Sigmoid colon (tissue), 3 donors: ENCODE data around the gene SRSF4.

Source experiments
- CTCF ChIP-seq, 4 experiments: fragments of 450-650 bp in 3 of 4; fragments of 200-600 bp in 1 of 4; IDR thresholded peaks; one replicate each; pipeline ENCODE4 v1.5.1; 2016 to 2019; ENCODE audit warnings: antibody characterized with exemption in 4 of 4, mild to moderate bottlenecking in 3 of 4, moderate library complexity in 2 of 4
- POLR2A ChIP-seq, 2 donors: fragments of 450-650 bp; IDR thresholded peaks; one replicate each; pipeline ENCODE4 v1.6.1; 2016; ENCODE audit warnings: antibody characterized with exemption in 2 of 2, mild to moderate bottlenecking in 2 of 2, moderate library complexity in 2 of 2

GRCh38 chr1:29195881-29196291, 14.2 kb upstream of the SRSF4 start:
- TF ChIP-seq POLR2A (IDR thresholded peaks at IDR 0.05) (no peak), CTCF (IDR thresholded peaks at IDR 0.05) (no peak)
